Memory B cell (primary cell): ENCODE results near the gene MPHOSPH9.

Source experiments
- ATAC-seq: fragments of 150-1000 bp; cut with Tn5 transposase; 2 replicates; pipeline ENCODE4 v1.10.0; 2021; ENCODE audit warnings: low read depth, mild to moderate bottlenecking, moderate library complexity
- DNase-seq, 2 donors: peaks; one replicate each; pipeline ENCODE4 v3.0.0; 2022; ENCODE audit warnings: low spot score in 2 of 2
- H3K27ac Mint-ChIP-seq: one replicate; pipeline ENCODE4 v1.8.0; 2022; ENCODE audit warnings: mild to moderate bottlenecking, moderate library complexity, mixed read lengths
- H3K27me3 Mint-ChIP-seq: one replicate; pipeline ENCODE4 v1.8.0; 2022; ENCODE audit warnings: mixed read lengths
- H3K36me3 Mint-ChIP-seq: one replicate; pipeline ENCODE4 v1.8.0; 2022; ENCODE audit warnings: mild to moderate bottlenecking, mixed read lengths
- H3K4me1 Mint-ChIP-seq: one replicate; pipeline ENCODE4 v1.8.0; 2022; ENCODE audit warnings: mixed read lengths
- H3K4me3 Mint-ChIP-seq: one replicate; pipeline ENCODE4 v1.8.0; 2022; ENCODE audit warnings: mild to moderate bottlenecking, moderate library complexity, mixed read lengths
- H3K9me3 Mint-ChIP-seq: one replicate; pipeline ENCODE4 v1.8.0; 2022; ENCODE audit warnings: mixed read lengths

The MPHOSPH9 gene

GRCh38 chr12:123143736-123144461, 89.0 kb downstream of the MPHOSPH9 start:
- H3K27me3 Mint-ChIP-seq, result no peaks in the 10 kb centered on the region
- H3K4me3 Mint-ChIP-seq, result no peak overlapping the region
- no peak for DNase-seq
- ATAC-seq, result no peak
- peak overlapping the region; percentile 85 for H3K27ac Mint-ChIP-seq
- H3K9me3 Mint-ChIP-seq, result no peaks in the 10 kb centered on the region
- H3K36me3 Mint-ChIP-seq, result peaks cover 9% of the 10 kb centered on the region
- H3K4me1 Mint-ChIP-seq, result peaks cover 37% of the 10 kb centered on the region

GRCh38 chr12:123142921-123143735, 89.8 kb downstream of the MPHOSPH9 start:
- Mint-ChIP-seq H3K4me1 (peaks cover 29% of the 10 kb centered on the region), H3K9me3 (no peaks in the 10 kb centered on the region), H3K36me3 (peaks cover 9% of the 10 kb centered on the region), H3K27ac (peak overlapping the region; percentile 85), H3K4me3 (peak overlapping the region; percentile 44), H3K27me3 (no peaks in the 10 kb centered on the region)
- ATAC-seq (peak; percentile 95), DNase-seq (peak in 1 of 2 donors; percentile 29)

GRCh38 chr12:123142518-123142840, 90.5 kb downstream of the MPHOSPH9 start:
- peaks cover 28% of the 10 kb centered on the region for H3K4me1 Mint-ChIP-seq
- no peaks in the 10 kb centered on the region for H3K27me3 Mint-ChIP-seq
- H3K9me3 Mint-ChIP-seq, result no peaks in the 10 kb centered on the region
- peaks cover 9% of the 10 kb centered on the region for H3K36me3 Mint-ChIP-seq
- no peak overlapping the region for H3K4me3 Mint-ChIP-seq
- H3K27ac Mint-ChIP-seq, result peak overlapping the region; percentile 85
- ATAC-seq (no peak), DNase-seq (no peak)

- Mint-ChIP-seq H3K4me1 (peaks cover 24% of the 10 kb centered on the region), H3K27me3 (no peaks in the 10 kb centered on the region), H3K9me3 (no peaks in the 10 kb centered on the region), H3K27ac (no peak overlapping the region), H3K4me3 (no peak overlapping the region), H3K36me3 (peaks cover 9% of the 10 kb centered on the region)
- ATAC-seq (no peak), DNase-seq (no peak)
Observed at GRCh38 chr12:123141615-123142517, 91.1 kb downstream of the MPHOSPH9 start.

- Mint-ChIP-seq H3K27me3 (no peaks in the 10 kb centered on the region), H3K4me3 (no peak overlapping the region), H3K36me3 (peaks cover 11% of the 10 kb centered on the region), H3K27ac (peak overlapping the region; percentile 41), H3K4me1 (peaks cover 25% of the 10 kb centered on the region), H3K9me3 (no peaks in the 10 kb centered on the region)
- DNase-seq (no peak), ATAC-seq (no peak)
Observed at GRCh38 chr12:123140676-123141614, 92.0 kb downstream of the MPHOSPH9 start.

GRCh38 chr12:123139926-123140675, 92.8 kb downstream of the MPHOSPH9 start:
- no peaks in the 10 kb centered on the region for H3K27me3 Mint-ChIP-seq
- H3K36me3 Mint-ChIP-seq, result peaks cover 6% of the 10 kb centered on the region
- peak overlapping the region; percentile 41 for H3K27ac Mint-ChIP-seq
- ATAC-seq, result no peak
- peaks cover 25% of the 10 kb centered on the region for H3K4me1 Mint-ChIP-seq
- no peak overlapping the region for H3K4me3 Mint-ChIP-seq
- no peaks in the 10 kb centered on the region for H3K9me3 Mint-ChIP-seq
- no peak for DNase-seq

GRCh38 chr12:123135688-123136087, 97.3 kb downstream of the MPHOSPH9 start:
- no peaks in the 10 kb centered on the region for H3K9me3 Mint-ChIP-seq
- peaks cover 27% of the 10 kb centered on the region for H3K4me1 Mint-ChIP-seq
- no peak overlapping the region for H3K4me3 Mint-ChIP-seq
- no peaks in the 10 kb centered on the region for H3K27me3 Mint-ChIP-seq
- no peak for DNase-seq
- peaks cover 6% of the 10 kb centered on the region for H3K36me3 Mint-ChIP-seq
- no peak for ATAC-seq
- H3K27ac Mint-ChIP-seq, result no peak overlapping the region

GRCh38 chr12:123134826-123135225, 98.1 kb downstream of the MPHOSPH9 start:
- Mint-ChIP-seq H3K4me1 (peaks cover 28% of the 10 kb centered on the region), H3K36me3 (peaks cover 6% of the 10 kb centered on the region), H3K27me3 (no peaks in the 10 kb centered on the region), H3K9me3 (no peaks in the 10 kb centered on the region), H3K4me3 (no peak overlapping the region), H3K27ac (no peak overlapping the region)
- DNase-seq (no peak), ATAC-seq (no peak)

GRCh38 chr12:123134271-123134671, 98.7 kb downstream of the MPHOSPH9 start:
- H3K36me3 Mint-ChIP-seq, result peaks cover 4% of the 10 kb centered on the region
- H3K9me3 Mint-ChIP-seq, result no peaks in the 10 kb centered on the region
- H3K27ac Mint-ChIP-seq, result no peak overlapping the region
- H3K27me3 Mint-ChIP-seq, result no peaks in the 10 kb centered on the region
- no peak overlapping the region for H3K4me3 Mint-ChIP-seq
- H3K4me1 Mint-ChIP-seq, result peaks cover 28% of the 10 kb centered on the region
- no peak for ATAC-seq
- DNase-seq, result no peak

GRCh38 chr12:123133701-123134100, 99.2 kb downstream of the MPHOSPH9 start:
- Mint-ChIP-seq H3K27ac (peak overlapping the region; percentile 3), H3K9me3 (no peaks in the 10 kb centered on the region), H3K4me3 (no peak overlapping the region), H3K27me3 (no peaks in the 10 kb centered on the region), H3K36me3 (peaks cover 4% of the 10 kb centered on the region), H3K4me1 (peaks cover 28% of the 10 kb centered on the region)
- ATAC-seq, result no peak
- DNase-seq, result no peak

GRCh38 chr12:123132951-123133619, 99.9 kb downstream of the MPHOSPH9 start:
- Mint-ChIP-seq H3K4me1 (peaks cover 28% of the 10 kb centered on the region), H3K4me3 (no peak overlapping the region), H3K9me3 (no peaks in the 10 kb centered on the region), H3K27ac (no peak overlapping the region), H3K27me3 (no peaks in the 10 kb centered on the region), H3K36me3 (peaks cover 4% of the 10 kb centered on the region)
- ATAC-seq, result no peak
- DNase-seq, result no peak

GRCh38 chr12:123131879-123132402, 101.0 kb downstream of the MPHOSPH9 start:
- DNase-seq (no peak), ATAC-seq (peak; percentile 87)
- Mint-ChIP-seq H3K4me1 (peaks cover 28% of the 10 kb centered on the region), H3K27me3 (no peaks in the 10 kb centered on the region), H3K9me3 (no peaks in the 10 kb centered on the region), H3K4me3 (peak overlapping the region; percentile 61), H3K36me3 (peaks cover 4% of the 10 kb centered on the region), H3K27ac (peak overlapping the region; percentile 92)
